HG03159 (cell line): Measurements from ENCODE around the gene CDKN1B.

Source experiments
- ATAC-seq: cut with Tn5 transposase; IDR thresholded peaks from one replicate; pipeline ENCODE4 v1.9.1; 2021; ENCODE audit warnings: mild to moderate bottlenecking, moderate library complexity; ENCODE audit not compliant: unreplicated experiment

The CDKN1B gene

DNA sequence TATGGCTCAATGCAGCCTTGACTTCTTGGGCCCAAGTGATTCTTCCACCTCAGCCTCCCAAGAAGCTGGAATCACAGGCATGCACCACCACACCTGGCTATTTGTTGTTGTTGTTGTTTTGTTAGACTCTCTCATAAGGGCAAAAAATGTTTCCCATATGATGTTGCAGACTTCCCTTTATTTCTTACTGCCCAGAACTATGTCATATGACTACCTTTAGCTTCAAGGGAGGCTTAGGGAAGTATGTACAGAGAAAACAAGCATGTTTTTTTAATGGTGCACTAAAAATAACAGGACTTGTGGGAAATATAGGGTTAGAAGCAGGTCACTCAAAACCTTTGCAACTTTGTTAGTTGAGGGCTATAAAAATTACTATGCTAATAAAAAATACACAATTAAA lies 16.9 kb upstream of the CDKN1B start:
- no peak for ATAC-seq

DNA sequence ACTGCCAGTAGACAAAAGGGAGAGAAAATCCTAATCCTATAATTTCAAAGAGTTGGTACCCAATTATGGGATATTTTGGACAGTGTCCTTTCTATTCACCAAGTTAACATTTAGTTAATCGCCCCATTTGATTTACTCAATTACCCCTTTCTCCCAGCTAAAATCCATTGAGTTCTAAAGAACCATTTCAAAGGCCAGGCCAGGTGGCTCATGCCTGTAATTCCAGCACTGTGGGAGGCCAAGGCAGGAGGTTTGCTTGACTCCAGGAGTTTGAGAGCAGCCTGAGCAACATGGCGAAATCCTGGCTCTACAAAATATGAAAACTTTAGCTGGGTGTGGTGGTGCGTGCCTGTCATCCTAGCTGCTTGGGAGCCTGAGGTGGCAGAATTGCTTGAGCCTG lies 15.7 kb upstream of the CDKN1B start:
- no peak for ATAC-seq

DNA sequence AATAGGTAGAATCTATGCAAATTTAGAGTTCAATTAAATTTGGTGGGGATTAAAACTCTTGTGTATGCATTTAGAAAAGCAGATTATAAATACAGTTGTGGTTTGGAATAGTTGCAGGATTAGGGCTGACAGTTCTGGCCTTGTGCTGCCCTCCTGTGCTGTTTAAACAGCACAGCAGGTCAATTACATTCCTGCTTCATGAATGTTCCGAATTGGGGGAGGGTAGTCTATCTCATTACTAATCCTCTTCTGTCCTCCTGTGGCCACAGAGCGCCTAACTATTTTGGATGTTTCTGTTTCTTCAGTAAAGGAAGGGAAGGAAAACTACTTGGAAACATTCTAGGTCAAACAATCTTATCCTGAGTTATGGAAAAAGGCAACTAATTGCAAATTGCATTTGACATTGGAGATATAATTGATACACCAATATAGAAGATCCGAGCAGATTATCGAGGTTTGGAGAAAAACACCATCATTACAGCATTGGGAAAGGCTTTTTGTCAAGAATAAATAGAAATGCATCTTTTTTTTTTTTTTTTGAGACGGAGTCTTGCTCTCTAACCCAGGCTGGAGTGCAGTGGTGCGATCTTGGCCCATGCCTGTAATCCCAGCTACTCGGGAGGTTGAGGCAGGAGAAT lies 12.5 kb upstream of the CDKN1B start:
- ATAC-seq = peak; percentile 70

DNA sequence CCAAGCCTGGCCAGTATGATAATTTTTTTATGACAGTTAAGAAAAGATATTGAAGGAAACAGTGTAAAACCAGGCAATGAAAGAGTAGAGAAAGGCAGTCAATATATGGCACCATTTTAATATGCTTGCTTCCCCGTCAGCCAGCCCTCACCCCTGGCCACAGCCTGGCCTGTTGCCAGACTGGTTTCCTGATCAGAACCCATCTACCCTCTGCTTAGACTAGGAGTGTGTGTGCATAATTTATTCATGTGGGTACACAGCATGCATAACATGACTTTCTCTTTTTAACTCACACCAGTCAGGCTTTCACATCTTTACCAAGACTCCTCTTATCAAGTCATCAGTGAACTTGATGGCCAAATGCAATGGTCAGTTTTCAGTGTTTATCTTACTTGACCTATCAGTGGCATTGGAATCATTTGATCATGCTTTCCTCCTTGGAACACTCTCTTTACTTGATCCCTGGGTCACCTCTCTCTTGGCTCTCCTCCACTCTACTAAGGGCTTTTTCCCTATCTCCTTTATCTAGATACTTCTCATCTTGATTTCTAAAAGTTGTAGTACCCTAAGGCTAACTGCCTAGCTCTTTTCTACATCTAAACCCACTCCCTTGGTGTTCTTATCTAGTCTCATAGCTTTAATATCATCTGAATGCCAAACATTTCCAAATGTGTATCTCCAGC lies 11.2 kb upstream of the CDKN1B start:
- no peak for ATAC-seq

DNA sequence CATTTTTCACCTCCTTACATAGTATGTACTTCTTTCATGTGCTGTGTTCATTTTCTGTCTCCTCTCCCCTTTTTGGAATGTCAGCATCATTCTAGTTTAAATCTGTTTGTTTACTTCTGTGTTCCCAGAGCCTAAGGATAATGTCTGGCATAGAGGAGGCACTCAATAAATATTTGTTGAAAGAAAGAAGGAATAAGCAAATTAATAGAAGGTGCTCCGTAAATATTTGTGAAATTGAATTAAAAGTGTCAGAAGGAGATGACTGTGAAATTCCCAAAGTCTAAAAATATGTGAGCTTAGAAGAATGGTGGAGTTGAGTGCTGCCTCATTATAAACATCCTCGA lies 3.3 kb upstream of the CDKN1B start:
- no peak for ATAC-seq

DNA sequence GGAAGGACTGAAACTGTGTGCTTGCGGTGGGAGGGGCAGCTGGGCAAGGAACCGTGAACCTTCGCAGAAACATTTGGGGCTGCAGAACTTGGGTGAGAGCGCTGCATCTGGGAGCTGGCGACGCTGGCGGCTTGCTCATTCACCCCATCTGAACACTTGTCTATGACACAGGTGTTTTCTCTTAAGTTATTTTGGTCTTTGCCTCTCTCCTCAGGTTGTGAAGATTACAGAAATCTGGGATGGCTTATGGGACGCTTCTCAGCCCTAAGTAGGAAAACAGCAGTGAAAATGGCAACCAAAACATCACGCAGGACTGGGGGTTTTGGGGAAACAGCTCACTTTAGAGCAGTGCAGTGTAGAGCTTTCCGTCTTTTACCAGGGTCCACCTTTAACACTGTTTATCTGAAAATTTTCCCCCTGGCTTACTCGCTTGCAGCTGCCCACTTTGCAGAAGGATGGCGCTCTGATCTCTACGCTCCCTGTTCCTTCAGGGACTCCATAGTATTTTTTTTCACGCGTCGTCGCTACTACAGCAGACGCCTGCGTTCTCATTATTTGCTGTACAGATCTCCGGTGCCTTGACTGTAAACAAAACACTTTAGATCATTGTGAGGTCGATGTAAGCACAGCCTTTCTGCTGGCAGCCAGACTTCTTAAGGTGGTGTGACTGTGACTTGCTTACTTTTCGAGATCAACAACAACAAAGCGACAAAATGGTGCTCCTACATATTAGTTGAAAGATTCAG lies 2.7 kb upstream of the CDKN1B start:
- no peak for ATAC-seq

DNA sequence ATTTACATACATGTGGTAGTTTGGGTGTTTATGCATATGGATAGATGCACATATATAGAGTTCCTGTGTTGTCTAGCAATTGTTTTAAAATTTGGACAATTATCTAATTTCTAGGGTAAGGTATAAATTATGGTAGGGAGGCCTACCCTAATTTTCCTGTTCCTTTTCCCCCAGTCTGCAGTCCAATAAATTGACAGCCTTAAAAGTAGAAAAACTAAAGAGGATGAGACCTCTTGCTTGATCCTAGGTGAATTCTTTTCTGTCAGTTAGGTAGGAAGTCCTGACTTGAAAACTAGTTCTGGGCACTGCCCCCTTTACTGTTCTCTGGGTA lies 2.1 kb upstream of the CDKN1B start:
- no peak for ATAC-seq

DNA sequence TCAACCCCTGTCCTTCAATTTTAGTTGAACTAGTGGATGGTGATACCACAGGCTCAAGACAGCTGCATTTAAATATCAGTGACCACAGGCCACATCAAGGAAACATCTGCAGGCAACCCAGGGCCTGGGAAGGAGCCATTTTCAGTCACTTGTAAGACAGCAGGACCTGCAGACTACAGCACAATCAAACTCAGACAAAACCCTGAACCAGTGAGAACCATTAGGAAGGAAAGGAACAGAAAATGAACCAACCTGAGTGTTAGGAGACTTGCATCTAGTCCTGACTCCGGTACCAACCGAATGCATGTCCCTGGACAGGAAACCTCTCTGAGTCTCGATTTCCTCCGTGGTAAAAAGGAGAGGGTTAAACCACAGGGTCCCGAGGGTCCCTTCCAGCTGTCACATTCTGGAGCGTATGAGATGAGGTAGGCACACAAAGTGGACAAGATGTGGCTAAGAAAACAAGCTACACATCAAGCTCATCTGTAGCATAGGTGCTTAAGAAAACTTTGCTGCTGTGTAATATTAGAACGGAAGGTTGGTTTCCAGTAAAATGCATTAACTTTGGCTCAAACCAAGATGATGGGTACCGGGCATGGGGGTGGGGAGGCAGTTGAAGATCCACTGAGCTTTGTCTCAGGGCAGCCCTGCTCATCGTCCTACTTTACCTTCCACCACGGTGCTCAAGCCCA lies 1.6 kb upstream of the CDKN1B start:
- ATAC-seq = peak; percentile 28

DNA sequence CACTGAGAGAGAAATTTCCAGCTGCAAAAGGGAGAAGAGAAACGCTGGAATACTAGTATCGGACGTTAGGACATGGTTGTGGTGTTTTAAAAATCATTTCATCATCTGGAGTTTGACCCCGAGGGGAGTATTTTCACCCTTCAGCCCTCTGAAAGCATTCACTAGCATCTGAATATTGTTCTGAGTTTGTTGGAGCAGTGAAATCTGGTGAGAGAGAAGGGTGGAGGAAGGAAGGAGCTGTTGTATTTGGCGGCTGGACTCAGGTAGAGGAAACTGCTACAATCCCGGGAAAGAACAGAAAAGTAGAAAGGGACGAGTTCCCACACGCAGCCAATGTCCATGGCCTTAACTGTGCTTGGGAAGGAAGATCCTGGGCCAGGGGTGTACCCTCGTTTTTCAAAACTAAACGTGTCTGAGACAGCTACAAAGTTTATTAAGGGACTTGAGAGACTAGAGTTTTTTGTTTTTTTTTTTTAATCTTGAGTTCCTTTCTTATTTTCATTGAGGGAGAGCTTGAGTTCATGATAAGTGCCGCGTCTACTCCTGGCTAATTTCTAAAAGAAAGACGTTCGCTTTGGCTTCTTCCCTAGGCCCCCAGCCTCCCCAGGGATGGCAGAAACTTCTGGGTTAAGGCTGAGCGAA lies 896 bp upstream of the CDKN1B start:
- ATAC-seq = no peak

DNA sequence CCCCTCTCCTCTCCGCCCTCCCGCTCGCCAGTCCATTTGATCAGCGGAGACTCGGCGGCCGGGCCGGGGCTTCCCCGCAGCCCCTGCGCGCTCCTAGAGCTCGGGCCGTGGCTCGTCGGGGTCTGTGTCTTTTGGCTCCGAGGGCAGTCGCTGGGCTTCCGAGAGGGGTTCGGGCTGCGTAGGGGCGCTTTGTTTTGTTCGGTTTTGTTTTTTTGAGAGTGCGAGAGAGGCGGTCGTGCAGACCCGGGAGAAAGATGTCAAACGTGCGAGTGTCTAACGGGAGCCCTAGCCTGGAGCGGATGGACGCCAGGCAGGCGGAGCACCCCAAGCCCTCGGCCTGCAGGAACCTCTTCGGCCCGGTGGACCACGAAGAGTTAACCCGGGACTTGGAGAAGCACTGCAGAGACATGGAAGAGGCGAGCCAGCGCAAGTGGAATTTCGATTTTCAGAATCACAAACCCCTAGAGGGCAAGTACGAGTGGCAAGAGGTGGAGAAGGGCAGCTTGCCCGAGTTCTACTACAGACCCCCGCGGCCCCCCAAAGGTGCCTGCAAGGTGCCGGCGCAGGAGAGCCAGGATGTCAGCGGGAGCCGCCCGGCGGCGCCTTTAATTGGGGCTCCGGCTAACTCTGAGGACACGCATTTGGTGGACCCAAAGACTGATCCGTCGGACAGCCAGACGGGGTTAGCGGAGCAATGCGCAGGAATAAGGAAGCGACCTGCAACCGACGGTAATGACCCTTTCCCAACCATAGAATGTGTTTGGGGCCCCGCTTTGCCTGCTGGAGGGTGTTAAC lies 615 bp downstream of the CDKN1B start:
- ATAC-seq = no peak

DNA sequence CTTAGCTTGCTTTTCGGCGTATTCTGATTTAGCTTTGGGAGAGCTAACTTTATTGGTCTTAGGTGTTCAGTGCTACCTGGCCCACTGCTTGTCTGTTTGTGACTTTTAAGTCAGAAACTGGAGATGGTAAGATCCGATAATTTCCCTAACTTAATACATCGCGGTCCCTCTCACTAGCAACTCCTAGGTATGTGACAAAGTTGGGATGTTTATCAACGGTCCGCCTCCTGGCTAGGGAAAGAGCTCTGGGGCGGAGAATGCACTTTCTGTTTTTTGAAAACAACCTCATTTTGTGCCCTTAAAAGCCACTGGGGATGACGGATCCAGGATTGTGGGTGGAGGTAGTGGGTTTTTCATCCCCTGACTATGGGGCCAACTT lies 1.2 kb downstream of the CDKN1B start:
- ATAC-seq = no peak

DNA sequence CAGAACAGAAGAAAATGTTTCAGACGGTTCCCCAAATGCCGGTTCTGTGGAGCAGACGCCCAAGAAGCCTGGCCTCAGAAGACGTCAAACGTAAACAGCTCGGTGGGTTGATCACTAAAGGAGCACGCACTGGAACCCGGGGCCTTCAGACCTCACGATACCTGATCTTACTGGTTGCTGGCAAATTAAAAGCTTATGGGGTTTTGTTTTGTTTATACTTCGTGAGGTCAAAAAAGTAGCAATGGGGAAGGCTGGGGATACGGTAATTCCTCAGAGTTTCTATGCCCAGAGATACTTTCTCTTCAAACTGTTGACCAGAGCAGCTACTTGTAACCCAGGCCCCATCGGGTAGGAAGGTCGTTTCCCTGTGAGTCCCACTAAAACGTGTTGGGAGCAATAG lies 1.7 kb downstream of the CDKN1B start:
- no peak for ATAC-seq

DNA sequence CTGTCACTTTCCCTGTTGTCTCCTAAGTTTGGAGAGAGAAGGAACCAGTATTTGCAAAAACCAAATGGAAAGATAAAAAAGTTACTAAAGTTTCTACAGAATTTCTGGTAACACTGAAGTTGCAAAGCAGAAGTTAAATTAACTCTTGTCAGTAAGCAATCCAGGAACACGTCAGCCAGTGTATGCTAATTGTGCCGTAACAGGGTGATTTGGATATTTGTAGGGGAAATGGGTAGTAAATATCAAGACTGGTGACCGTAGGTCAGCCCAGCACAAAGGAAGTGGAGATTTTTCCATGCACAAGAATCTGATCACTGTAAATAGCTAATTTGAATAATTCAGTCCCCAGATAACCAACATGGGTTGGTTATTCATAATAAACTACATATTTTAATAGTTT lies 2.3 kb downstream of the CDKN1B start:
- ATAC-seq = no peak

DNA sequence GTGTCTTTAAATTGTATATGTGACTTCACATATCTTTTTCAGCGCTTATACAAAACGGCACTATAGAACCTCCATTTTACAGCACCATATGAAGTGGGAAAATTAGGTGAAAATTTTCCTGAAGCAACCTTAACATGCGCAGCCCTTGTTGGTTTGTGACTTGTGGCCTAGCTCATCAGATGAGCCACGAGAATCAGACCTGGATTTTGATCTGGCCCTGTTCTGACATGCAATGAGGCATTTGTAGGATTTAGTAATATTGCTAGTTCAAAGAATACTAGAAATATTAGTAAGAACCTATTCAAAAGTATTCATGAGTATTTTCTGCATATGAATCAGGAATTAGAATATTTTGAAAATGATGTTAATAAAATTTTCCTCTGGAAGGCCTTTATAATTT lies 2.9 kb downstream of the CDKN1B start:
- no peak for ATAC-seq

DNA sequence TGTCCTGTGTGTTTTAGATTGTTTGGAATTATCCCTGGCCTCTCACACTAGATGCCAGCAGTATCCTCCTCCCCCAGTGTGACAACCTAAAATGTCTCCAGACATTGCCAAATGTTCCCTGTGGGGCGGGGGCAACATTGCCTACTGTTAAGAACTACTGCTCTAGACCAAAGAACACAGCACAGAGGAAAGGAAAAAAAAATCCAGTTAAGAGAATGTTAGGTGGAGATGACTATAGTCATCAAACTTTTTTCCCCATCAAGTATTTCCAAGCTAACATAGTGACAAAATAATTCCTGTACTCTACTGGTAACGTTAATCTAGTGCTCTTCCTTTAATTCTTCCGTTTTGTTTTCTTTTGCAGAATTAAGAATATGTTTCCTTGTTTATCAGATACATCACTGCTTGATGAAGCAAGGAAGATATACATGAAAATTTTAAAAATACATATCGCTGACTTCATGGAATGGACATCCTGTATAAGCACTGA lies 3.5 kb downstream of the CDKN1B start:
- ATAC-seq = no peak

DNA sequence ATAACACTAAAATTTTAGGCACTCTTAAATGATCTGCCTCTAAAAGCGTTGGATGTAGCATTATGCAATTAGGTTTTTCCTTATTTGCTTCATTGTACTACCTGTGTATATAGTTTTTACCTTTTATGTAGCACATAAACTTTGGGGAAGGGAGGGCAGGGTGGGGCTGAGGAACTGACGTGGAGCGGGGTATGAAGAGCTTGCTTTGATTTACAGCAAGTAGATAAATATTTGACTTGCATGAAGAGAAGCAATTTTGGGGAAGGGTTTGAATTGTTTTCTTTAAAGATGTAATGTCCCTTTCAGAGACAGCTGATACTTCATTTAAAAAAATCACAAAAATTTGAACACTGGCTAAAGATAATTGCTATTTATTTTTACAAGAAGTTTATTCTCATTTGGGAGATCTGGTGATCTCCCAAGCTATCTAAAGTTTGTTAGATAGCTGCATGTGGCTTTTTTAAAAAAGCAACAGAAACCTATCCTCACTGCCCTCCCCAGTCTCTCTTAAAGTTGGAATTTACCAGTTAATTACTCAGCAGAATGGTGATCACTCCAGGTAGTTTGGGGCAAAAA lies 4.1 kb downstream of the CDKN1B start:
- no peak for ATAC-seq

DNA sequence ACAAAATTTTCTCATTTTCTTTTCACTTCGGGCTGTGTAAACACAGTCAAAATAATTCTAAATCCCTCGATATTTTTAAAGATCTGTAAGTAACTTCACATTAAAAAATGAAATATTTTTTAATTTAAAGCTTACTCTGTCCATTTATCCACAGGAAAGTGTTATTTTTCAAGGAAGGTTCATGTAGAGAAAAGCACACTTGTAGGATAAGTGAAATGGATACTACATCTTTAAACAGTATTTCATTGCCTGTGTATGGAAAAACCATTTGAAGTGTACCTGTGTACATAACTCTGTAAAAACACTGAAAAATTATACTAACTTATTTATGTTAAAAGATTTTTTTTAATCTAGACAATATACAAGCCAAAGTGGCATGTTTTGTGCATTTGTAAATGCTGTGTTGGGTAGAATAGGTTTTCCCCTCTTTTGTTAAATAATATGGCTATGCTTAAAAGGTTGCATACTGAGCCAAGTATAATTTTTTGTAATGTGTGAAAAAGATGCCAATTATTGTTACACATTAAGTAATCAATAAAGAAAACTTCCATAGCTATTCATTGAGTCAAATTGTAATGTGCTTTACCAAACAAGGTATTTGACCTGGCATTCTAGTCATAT lies 4.8 kb downstream of the CDKN1B start:
- no peak for ATAC-seq

DNA sequence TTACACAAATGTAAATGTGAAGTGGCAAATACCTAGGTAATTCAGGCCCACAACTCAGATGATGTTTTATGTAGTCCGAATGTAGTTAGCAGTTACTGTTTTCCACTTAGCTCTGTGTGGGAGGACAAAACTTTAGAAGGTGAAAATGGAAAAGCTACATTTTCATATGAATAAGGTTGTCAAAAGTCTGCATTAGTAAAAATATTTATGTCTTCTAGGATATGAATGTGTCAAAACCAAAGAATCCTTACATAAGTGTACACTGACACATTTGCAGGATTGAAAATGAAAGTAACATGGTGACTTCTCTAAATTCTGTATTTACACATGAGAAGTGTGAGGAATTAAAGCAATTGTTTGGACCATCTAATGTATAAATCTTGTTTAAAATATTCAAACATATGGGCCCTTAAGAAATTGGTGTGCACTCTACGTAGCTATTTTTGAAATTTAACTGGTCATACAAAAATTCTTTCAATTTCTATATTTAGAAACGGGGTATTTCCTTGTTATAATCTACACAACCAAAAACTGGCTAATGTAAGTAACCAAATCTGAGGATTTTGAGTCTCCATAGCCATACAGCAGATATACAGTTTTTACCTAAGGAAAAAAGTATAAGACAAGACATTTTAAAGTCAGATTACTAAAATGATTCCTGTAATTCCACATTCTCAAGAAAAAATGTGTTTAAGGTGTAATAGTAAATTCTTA lies 5.4 kb downstream of the CDKN1B start:
- no peak for ATAC-seq

DNA sequence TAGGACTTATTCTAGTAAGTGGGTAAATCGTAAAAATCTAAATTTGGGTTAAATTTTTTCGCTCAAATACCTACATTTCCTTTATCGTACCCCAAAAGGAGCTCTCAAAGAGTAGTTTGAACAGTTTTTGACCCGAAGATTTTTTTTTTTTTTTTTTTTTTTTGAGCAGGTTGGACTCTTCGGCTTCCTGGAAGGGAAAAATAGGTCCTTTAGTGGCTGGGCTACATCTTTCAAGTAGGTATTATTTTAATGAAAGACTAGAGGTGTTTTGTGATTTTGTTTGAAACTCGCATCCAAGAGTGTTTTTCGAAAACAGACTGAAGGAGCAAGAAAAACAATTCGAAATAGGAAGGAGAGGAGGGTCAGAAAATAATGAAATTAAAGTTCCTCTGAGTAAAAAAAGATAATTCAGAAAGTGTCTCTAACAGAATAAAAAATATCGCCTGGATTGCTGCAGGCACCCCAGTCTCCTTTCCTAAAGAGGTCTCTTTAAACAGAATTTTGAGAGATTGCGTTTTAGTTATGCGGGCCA lies 6.0 kb downstream of the CDKN1B start:
- ATAC-seq = no peak
